Measurements from ENCODE around the gene NEDD9.

- TF ChIP-seq NRF1 (conservative IDR thresholded peaks at IDR 0.05; ENCODE audit: low read depth, low read length) (no peak), JUND (IDR thresholded peaks at IDR 0.05; ENCODE audit: low read depth, low read length) (no peak), CTCF (IDR thresholded peaks at IDR 0.05 in 2 of 3, conservative IDR thresholded peaks at IDR 0.05 in 1 of 3; ENCODE audit: control insufficient read depth in 2 of 3, extremely low read depth in 1 of 3, insufficient read depth in 1 of 3, low read depth in 3 of 3, low read length in 3 of 3) (no peak), SUZ12 (IDR thresholded peaks at IDR 0.05; ENCODE audit: unreplicated experiment) (no peak), MAX (IDR thresholded peaks at IDR 0.05; ENCODE audit: low read depth, low read length) (no peak), ASH2L (IDR thresholded peaks at IDR 0.05; ENCODE audit: borderline replicate concordance, low read depth) (no peak), NR2C2 (IDR thresholded peaks at IDR 0.05; ENCODE audit: borderline replicate concordance, control insufficient read depth, insufficient read length, low read depth) (no peak)
Measured at GRCh38 chr6:11209369-11209768, 23.1 kb downstream of the NEDD9 start.

Measured in GM12878 (cell line).